ENCODE data around the gene CCT3.

CCT3 gene

DNA sequence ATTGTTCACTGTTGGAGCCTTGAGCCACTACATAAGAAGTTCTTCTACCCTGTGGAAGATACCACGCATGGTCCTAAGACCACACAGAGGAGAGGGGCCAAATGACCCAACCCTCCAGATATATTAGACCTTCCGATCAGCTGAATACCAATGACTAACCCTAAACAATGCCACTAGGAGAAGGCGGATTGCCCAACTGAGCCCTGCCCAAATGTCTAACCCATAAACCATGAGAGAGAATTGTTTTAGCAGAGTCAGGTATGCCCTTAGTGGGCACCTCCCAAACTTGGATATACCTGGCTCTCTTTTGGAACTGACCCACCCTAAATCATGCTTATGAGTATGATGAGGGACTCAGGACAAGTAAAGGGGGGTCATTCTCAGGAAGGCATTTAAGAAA, 67.8 kb downstream of the CCT3 start:
- no peak for DNase-seq

DNA sequence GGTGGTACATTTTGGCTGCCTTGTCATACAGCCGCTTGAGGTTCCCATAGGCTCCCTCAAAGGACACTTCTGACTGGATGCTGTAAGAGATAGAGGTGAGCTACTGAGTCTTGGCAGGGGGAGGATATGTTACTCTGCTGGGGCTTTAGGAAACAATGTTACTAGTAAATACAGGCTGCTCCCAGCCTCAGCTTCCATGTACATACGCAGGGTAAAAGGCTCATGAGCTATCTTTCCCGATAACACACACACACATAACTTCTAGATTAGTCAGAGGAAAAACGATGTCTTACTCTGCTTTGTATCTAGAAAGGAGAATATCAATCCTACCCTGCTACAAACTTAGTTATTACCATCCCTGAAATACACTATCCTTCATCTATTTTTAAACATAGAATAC, 69.8 kb downstream of the CCT3 start:
- DNase-seq = no peak

DNA sequence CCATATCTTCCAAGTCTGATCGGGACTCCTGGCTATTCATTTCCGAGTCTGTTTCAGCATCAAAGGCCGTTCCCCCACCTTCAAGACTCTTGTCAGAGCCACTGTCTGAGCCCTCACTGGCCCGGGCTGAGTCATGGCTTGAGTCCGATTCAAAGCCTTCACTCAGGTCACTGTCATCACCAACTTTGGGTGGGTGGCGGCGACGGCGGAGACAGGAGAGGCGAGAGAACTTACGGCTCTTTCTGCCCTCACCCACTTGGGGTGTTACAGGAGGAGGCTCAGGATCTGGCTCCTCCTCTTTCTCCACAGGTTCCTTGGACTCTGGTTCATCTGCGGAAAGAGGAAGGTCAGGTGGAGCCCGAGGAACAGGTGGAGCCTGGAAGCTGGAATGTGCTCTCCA, 72.0 kb downstream of the CCT3 start:
- no peak for DNase-seq

DNA sequence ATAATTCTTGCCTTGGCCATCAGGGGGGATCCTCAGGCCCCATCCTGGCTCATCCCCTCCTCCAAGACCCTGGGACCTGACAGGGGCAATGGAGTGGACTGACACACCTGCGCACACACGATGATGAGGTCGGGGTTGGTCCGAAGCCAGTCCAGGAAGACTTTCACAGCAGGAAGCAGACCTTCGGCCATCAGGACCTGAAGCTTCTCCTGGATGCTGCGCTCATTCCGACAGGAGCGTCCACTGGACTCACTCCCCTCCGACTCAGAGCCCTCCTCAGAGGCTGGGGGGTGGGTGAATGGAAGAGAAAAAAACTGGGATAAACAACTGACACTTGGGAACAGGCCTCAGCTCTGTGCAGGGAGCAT, 74.8 kb downstream of the CCT3 start:
- no peak for DNase-seq

DNA sequence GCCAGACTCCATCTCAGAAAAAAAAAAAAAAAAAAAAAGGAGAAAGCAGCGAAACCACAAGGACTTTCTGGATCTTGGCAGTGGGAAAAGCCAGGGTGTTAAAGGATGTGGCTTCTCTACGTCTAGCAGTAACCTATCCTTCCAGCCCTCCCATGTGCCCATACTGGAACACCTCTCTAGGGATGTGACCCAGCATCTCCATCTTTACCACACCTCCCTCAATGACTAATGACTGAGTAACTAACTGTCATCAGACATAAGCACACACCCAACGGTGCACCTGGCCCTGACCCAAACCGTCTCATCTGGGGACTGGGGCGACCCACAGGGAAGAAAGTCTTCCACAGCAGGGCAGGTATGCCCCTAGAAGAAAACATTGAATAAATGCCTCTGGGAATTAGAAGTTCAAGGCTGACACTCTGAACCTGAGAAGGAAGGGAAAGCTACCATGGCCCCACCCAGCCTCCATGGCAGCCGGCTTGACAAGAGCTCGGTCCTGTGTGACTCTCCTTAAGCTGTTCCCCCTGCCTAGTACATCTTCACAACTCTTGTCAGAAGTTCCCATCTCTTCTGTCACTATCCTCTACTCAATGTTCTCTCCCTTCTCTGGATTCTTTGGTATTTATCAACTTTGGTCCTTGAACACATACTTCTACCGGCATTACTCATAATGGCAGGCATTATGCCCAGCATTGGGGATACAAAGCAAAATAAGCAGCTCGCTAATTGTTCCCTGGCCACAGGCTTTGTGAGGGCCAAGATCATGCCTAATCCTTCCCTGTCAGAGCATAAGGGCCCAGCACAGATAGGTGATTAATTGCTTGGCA, 75.4 kb downstream of the CCT3 start:
- no peak for DNase-seq

DNA sequence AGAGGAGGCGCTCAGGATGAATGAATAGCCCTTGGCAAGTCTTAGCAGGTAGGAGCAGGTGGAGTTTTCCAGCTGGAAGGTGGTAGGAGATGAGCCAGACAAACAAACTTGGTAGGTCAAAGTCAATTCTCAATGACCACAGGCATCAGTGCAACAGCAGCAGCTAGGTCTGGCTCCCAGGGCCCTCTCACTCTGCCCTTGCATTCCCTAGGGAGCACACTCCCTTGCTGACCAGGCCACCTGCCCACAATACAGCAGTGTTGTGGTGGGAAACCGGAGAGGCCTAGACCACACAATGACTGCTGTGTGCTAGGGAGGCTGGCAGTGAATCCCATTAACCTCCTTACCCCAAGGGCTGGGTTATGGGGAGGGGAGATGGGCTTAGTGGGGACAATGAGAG, 77.2 kb downstream of the CCT3 start:
- DNase-seq = no peak

DNA sequence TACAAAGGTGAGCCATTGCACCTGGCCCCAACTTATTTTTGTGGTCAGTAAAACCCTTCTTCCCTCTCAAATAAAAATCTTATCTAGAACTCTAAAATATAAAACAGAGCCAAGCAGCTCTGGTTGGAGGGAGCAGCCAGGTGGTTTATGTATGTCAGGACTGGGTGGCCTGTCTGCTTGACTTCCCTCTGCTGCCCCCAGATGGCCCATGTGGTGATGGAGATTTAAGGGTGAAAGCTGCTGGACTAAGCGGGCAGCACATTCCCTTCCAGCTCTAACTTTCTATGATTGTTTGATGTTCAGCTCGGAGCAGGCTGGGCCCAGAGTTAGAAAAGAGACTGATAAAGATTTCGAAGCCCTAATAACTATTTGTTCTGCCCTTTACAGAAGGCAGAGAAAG, 78.3 kb downstream of the CCT3 start:
- DNase-seq = no peak

Measured in NCI-H1105 treated with DMSO at 0.1 percent for 48 hours (cell line).